ENCODE data around the gene COQ3. TPM values are rescaled to one million over a fixed set of nuclear protein-coding genes. Genes with fewer than 3 reads are reported as not detected.
A peak's percentile ranks its signal among the peaks of the same experiment; 100 is the strongest.

Gene COQ3
- total and polyA plus RNA-seq, 3 experiments from 2014 or later = 7.9 to 20.7 (median 18.9) TPM

GRCh38 chr6:99384507-99384906 is 9.5 kb downstream of the COQ3 start:
- H3K4me1 ChIP-seq (ENCODE audit: insufficient read depth, low read length) = no peaks in the 10 kb centered on the region
- no peaks in the 10 kb centered on the region for H3K27me3 ChIP-seq (ENCODE audit: insufficient read depth, low read length, poor library complexity, severe bottlenecking)
- H3K4me3 Mint-ChIP-seq = no peak overlapping the region
- no peak overlapping the region for H3K27ac ChIP-seq (ENCODE audit: low read depth, low read length)
- no peaks in the 10 kb centered on the region for H3K27me3 Mint-ChIP-seq
- H3K27ac Mint-ChIP-seq = peak overlapping the region in 1 of 8 donors; percentile 43
- DNase-seq = no peak
- H3K36me3 ChIP-seq (ENCODE audit: insufficient read depth, low read length) = no peaks in the 10 kb centered on the region
- no peaks in the 10 kb centered on the region for H3K9me3 ChIP-seq (ENCODE audit: low read length)
- H3K9me3 Mint-ChIP-seq = no peaks in the 10 kb centered on the region
- peaks cover 5 to 8% (median 7%) of the 10 kb centered on the region in 3 donors for H3K36me3 Mint-ChIP-seq
- peaks cover 2 to 11% (median 5%) of the 10 kb centered on the region in 3 donors for H3K4me1 Mint-ChIP-seq
- no peak overlapping the region for H3K4me3 ChIP-seq (ENCODE audit: low read length)
- CTCF ChIA-PET = no interaction called here
- POLR2A ChIA-PET = no interaction called here

GRCh38 chr6:99378636-99379035 is 15.4 kb downstream of the COQ3 start:
- Mint-ChIP-seq H3K36me3 (peaks cover 7 to 23% (median 11%) of the 10 kb centered on the region in 3 donors), H3K4me1 (no peaks in the 10 kb centered on the region), H3K4me3 (no peak overlapping the region), H3K27me3 (no peaks in the 10 kb centered on the region), H3K9me3 (no peaks in the 10 kb centered on the region), H3K27ac (no peak overlapping the region)
- H3K27ac ChIP-seq (ENCODE audit: low read depth, low read length) = no peak overlapping the region
- no peak for DNase-seq
- ChIA-PET POLR2A (no interaction called here), CTCF (no interaction called here)
- H3K4me3 ChIP-seq (ENCODE audit: low read length) = no peak overlapping the region
- H3K4me1 ChIP-seq (ENCODE audit: insufficient read depth, low read length) = no peaks in the 10 kb centered on the region
- no peaks in the 10 kb centered on the region for H3K27me3 ChIP-seq (ENCODE audit: insufficient read depth, low read length, poor library complexity, severe bottlenecking)
- H3K36me3 ChIP-seq (ENCODE audit: insufficient read depth, low read length) = no peaks in the 10 kb centered on the region
- H3K9me3 ChIP-seq (ENCODE audit: low read length) = no peaks in the 10 kb centered on the region

GRCh38 chr6:99369533-99369932 is 24.5 kb downstream of the COQ3 start:
- no peaks in the 10 kb centered on the region for H3K4me1 Mint-ChIP-seq
- no peak overlapping the region for H3K4me3 ChIP-seq (ENCODE audit: low read length)
- POLR2A ChIA-PET = no interaction called here

GRCh38 chr6:99366852-99367251 is 27.1 kb downstream of the COQ3 start:
- Histone ChIP-seq H3K27ac (ENCODE audit: low read depth, low read length) (no peak overlapping the region), H3K9me3 (ENCODE audit: low read length) (no peaks in the 10 kb centered on the region), H3K27me3 (ENCODE audit: insufficient read depth, low read length, poor library complexity, severe bottlenecking) (no peaks in the 10 kb centered on the region), H3K4me3 (ENCODE audit: low read length) (no peak overlapping the region), H3K36me3 (ENCODE audit: insufficient read depth, low read length) (no peaks in the 10 kb centered on the region), H3K4me1 (ENCODE audit: insufficient read depth, low read length) (no peaks in the 10 kb centered on the region)
- Mint-ChIP-seq H3K27me3 (peaks cover 2 to 7% of the 10 kb centered on the region in 2 donors), H3K27ac (no peak overlapping the region), H3K36me3 (peaks cover 0 to 10% (median 0%) of the 10 kb centered on the region in 3 donors), H3K9me3 (no peaks in the 10 kb centered on the region), H3K4me3 (no peak overlapping the region), H3K4me1 (no peaks in the 10 kb centered on the region)
- DNase-seq = no peak
- ChIA-PET CTCF (no interaction called here), POLR2A (no interaction called here)

More at GRCh38 chr6:99369533-99369932, 24.5 kb downstream of the COQ3 start:
- Histone ChIP-seq H3K9me3 (ENCODE audit: low read length) (no peaks in the 10 kb centered on the region), H3K27me3 (ENCODE audit: insufficient read depth, low read length, poor library complexity, severe bottlenecking) (no peaks in the 10 kb centered on the region), H3K4me1 (ENCODE audit: insufficient read depth, low read length) (no peaks in the 10 kb centered on the region), H3K27ac (ENCODE audit: low read depth, low read length) (no peak overlapping the region), H3K36me3 (ENCODE audit: insufficient read depth, low read length) (no peaks in the 10 kb centered on the region)
- CTCF ChIA-PET = no interaction called here
- H3K27ac Mint-ChIP-seq = no peak overlapping the region
- no peaks in the 10 kb centered on the region for H3K9me3 Mint-ChIP-seq
- no peaks in the 10 kb centered on the region for H3K27me3 Mint-ChIP-seq
- peaks cover 0 to 15% (median 0%) of the 10 kb centered on the region in 3 donors for H3K36me3 Mint-ChIP-seq
- H3K4me3 Mint-ChIP-seq = no peak overlapping the region
- DNase-seq = no peak

- ChIA-PET CTCF (no interaction called here), POLR2A (no interaction called here)
- Mint-ChIP-seq H3K9me3 (no peaks in the 10 kb centered on the region), H3K4me3 (peak overlapping the region in 1 of 7 donors; percentile 2), H3K4me1 (no peaks in the 10 kb centered on the region), H3K27ac (no peak overlapping the region), H3K36me3 (no peaks in the 10 kb centered on the region), H3K27me3 (peaks cover 7 to 33% of the 10 kb centered on the region in 2 donors)
- H3K4me1 ChIP-seq (ENCODE audit: insufficient read depth, low read length) = no peaks in the 10 kb centered on the region
- DNase-seq = no peak
- no peaks in the 10 kb centered on the region for H3K36me3 ChIP-seq (ENCODE audit: insufficient read depth, low read length)
- H3K27me3 ChIP-seq (ENCODE audit: insufficient read depth, low read length, poor library complexity, severe bottlenecking) = no peaks in the 10 kb centered on the region
- no peak overlapping the region for H3K4me3 ChIP-seq (ENCODE audit: low read length)
- H3K27ac ChIP-seq (ENCODE audit: low read depth, low read length) = no peak overlapping the region
- H3K9me3 ChIP-seq (ENCODE audit: low read length) = no peaks in the 10 kb centered on the region
Observed at GRCh38 chr6:99364026-99364425, 30.0 kb downstream of the COQ3 start.

GRCh38 chr6:99362678-99363268 is 31.2 kb downstream of the COQ3 start:
- Histone ChIP-seq H3K9me3 (ENCODE audit: low read length) (no peaks in the 10 kb centered on the region), H3K36me3 (ENCODE audit: insufficient read depth, low read length) (no peaks in the 10 kb centered on the region), H3K4me3 (ENCODE audit: low read length) (no peak overlapping the region), H3K4me1 (ENCODE audit: insufficient read depth, low read length) (no peaks in the 10 kb centered on the region), H3K27me3 (ENCODE audit: insufficient read depth, low read length, poor library complexity, severe bottlenecking) (no peaks in the 10 kb centered on the region), H3K27ac (ENCODE audit: low read depth, low read length) (no peak overlapping the region)
- CTCF ChIA-PET = no interaction called here
- Mint-ChIP-seq H3K36me3 (no peaks in the 10 kb centered on the region), H3K27me3 (peaks cover 7 to 36% of the 10 kb centered on the region in 2 donors), H3K27ac (no peak overlapping the region), H3K4me1 (no peaks in the 10 kb centered on the region), H3K4me3 (no peak overlapping the region), H3K9me3 (no peaks in the 10 kb centered on the region)
- no peak for DNase-seq
- POLR2A ChIA-PET = no interaction called here

GRCh38 chr6:99359800-99360199 is 34.2 kb downstream of the COQ3 start:
- Mint-ChIP-seq H3K27me3 (peaks cover 9 to 62% of the 10 kb centered on the region in 2 donors), H3K27ac (no peak overlapping the region), H3K36me3 (no peaks in the 10 kb centered on the region), H3K4me3 (no peak overlapping the region), H3K9me3 (no peaks in the 10 kb centered on the region), H3K4me1 (no peaks in the 10 kb centered on the region)
- POLR2A ChIA-PET = no interaction called here
- no peak overlapping the region for H3K4me3 ChIP-seq (ENCODE audit: low read length)
- H3K9me3 ChIP-seq (ENCODE audit: low read length) = no peaks in the 10 kb centered on the region
- no peak overlapping the region for H3K27ac ChIP-seq (ENCODE audit: low read depth, low read length)
- H3K27me3 ChIP-seq (ENCODE audit: insufficient read depth, low read length, poor library complexity, severe bottlenecking) = peaks cover 4% of the 10 kb centered on the region
- CTCF ChIA-PET = no interaction called here
- no peaks in the 10 kb centered on the region for H3K36me3 ChIP-seq (ENCODE audit: insufficient read depth, low read length)
- H3K4me1 ChIP-seq (ENCODE audit: insufficient read depth, low read length) = no peaks in the 10 kb centered on the region
- no peak for DNase-seq

GRCh38 chr6:99356641-99357040 is 37.4 kb downstream of the COQ3 start:
- no peaks in the 10 kb centered on the region for H3K9me3 Mint-ChIP-seq
- Histone ChIP-seq H3K27ac (ENCODE audit: low read depth, low read length) (no peak overlapping the region), H3K36me3 (ENCODE audit: insufficient read depth, low read length) (no peaks in the 10 kb centered on the region), H3K27me3 (ENCODE audit: insufficient read depth, low read length, poor library complexity, severe bottlenecking) (peaks cover 4% of the 10 kb centered on the region), H3K4me1 (ENCODE audit: insufficient read depth, low read length) (no peaks in the 10 kb centered on the region), H3K4me3 (ENCODE audit: low read length) (no peak overlapping the region), H3K9me3 (ENCODE audit: low read length) (no peaks in the 10 kb centered on the region)
- no peaks in the 10 kb centered on the region for H3K4me1 Mint-ChIP-seq
- ChIA-PET POLR2A (no interaction called here), CTCF (no interaction called here)
- H3K27me3 Mint-ChIP-seq = peaks cover 18 to 74% of the 10 kb centered on the region in 2 donors
- no peak overlapping the region for H3K27ac Mint-ChIP-seq
- no peaks in the 10 kb centered on the region for H3K36me3 Mint-ChIP-seq
- DNase-seq = no peak
- no peak overlapping the region for H3K4me3 Mint-ChIP-seq

GRCh38 chr6:99354983-99355382 is 39.0 kb downstream of the COQ3 start:
- Histone ChIP-seq H3K4me3 (ENCODE audit: low read length) (no peak overlapping the region), H3K9me3 (ENCODE audit: low read length) (no peaks in the 10 kb centered on the region), H3K4me1 (ENCODE audit: insufficient read depth, low read length) (no peaks in the 10 kb centered on the region), H3K27ac (ENCODE audit: low read depth, low read length) (no peak overlapping the region), H3K27me3 (ENCODE audit: insufficient read depth, low read length, poor library complexity, severe bottlenecking) (peaks cover 14% of the 10 kb centered on the region), H3K36me3 (ENCODE audit: insufficient read depth, low read length) (no peaks in the 10 kb centered on the region)
- Mint-ChIP-seq H3K4me1 (peaks cover 0 to 4% (median 3%) of the 10 kb centered on the region in 3 donors), H3K36me3 (no peaks in the 10 kb centered on the region), H3K27ac (no peak overlapping the region), H3K9me3 (no peaks in the 10 kb centered on the region), H3K27me3 (peaks cover 24 to 74% of the 10 kb centered on the region in 2 donors), H3K4me3 (no peak overlapping the region)
- DNase-seq = no peak
- ChIA-PET CTCF (no interaction called here), POLR2A (no interaction called here)

All from CD8-positive, alpha-beta memory T cell (primary cell).